SK-N-SH treated with all-trans-retinoic acid at 6 μM for 48 hours (cell line): ENCODE results near the gene OR4X1.
"Not testable (repeated sequence)": the region's sequence is repeated elsewhere in the genome, so short reads cannot be mapped to it uniquely, and the experiment has no call there.

Source experiments
- PATZ1 ChIP-seq: fragments of 250-450 bp; sonication (Bioruptor Pico); IDR thresholded peaks from 2 replicates; pipeline ENCODE4 v1.8.0; 2020; ENCODE audit warnings: mild to moderate bottlenecking, moderate library complexity, borderline replicate concordance
- PPARA ChIP-seq: fragments of 250-450 bp; sonication (Bioruptor Pico); IDR thresholded peaks from 2 replicates; pipeline ENCODE4 v1.5.0; 2020; ENCODE audit warnings: mild to moderate bottlenecking, borderline replicate concordance
- TOX ChIP-seq: fragments of 250-450 bp; sonication (Bioruptor Pico); IDR thresholded peaks from 2 replicates; pipeline ENCODE4 v1.8.0; 2021; ENCODE audit warnings: mild to moderate bottlenecking, moderate library complexity, borderline replicate concordance
- TF ChIP-seq, protein P1 (sequence below): fragments of 250-450 bp; sonication (Bioruptor Pico); IDR thresholded peaks from 2 replicates; pipeline ENCODE4 v1.5.1; 2020; ENCODE audit warnings: low read depth, mild to moderate bottlenecking, moderate library complexity

- TF ChIP-seq TOX (CRISPR knock-in tag); PPARA (CRISPR knock-in tag); PATZ1: not testable (repeated sequence)
- TF ChIP-seq, protein P1, sequence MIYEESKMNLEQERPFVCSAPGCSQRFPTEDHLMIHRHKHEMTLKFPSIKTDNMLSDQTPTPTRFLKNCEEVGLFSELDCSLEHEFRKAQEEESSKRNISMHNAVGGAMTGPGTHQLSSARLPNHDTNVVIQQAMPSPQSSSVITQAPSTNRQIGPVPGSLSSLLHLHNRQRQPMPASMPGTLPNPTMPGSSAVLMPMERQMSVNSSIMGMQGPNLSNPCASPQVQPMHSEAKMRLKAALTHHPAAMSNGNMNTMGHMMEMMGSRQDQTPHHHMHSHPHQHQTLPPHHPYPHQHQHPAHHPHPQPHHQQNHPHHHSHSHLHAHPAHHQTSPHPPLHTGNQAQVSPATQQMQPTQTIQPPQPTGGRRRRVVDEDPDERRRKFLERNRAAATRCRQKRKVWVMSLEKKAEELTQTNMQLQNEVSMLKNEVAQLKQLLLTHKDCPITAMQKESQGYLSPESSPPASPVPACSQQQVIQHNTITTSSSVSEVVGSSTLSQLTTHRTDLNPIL (CRISPR knock-in tag) = not testable (repeated sequence)
Measured at GRCh38 chr11:48230057-48230456, 33.6 kb upstream of the OR4X1 start.
